GM23338 (cell line): ENCODE results near the gene ASZ1.

Source experiments
- CREB1 ChIP-seq: fragments of 250-450 bp; sonication (Bioruptor Pico); IDR thresholded peaks from 2 replicates; pipeline ENCODE4 v1.5.0; 2020; ENCODE audit warnings: low read depth, mild to moderate bottlenecking, moderate library complexity
- ETS1 ChIP-seq: IDR thresholded peaks from 2 replicates; pipeline ENCODE4 v1.6.1; 2016; ENCODE audit warnings: antibody characterized with exemption
- EZH2 ChIP-seq: fragments of 200-600 bp; sonication (generic); IDR thresholded peaks from one replicate; pipeline ENCODE4 v1.8.0; 2017; ENCODE audit warnings: antibody characterized with exemption, mild to moderate bottlenecking, low read depth; ENCODE audit not compliant: unreplicated experiment
- EZH2phosphoT487 ChIP-seq: fragments of 200-600 bp; sonication (generic); IDR thresholded peaks from one replicate; pipeline ENCODE4 v1.8.1; 2018; ENCODE audit warnings: antibody characterized with exemption; ENCODE audit not compliant: unreplicated experiment
- JUNB ChIP-seq: IDR thresholded peaks from one replicate; pipeline ENCODE4 v1.6.1; 2016; ENCODE audit warnings: antibody characterized with exemption; ENCODE audit not compliant: unreplicated experiment
- NANOG ChIP-seq: IDR thresholded peaks from 2 replicates; pipeline ENCODE4 v1.6.1; 2016; ENCODE audit warnings: antibody characterized with exemption, borderline replicate concordance
- POLR2AphosphoS5 ChIP-seq: IDR thresholded peaks from 2 replicates; pipeline ENCODE4 v1.6.1; 2016; ENCODE audit warnings: antibody characterized with exemption, low read depth
- ZNF114 ChIP-seq: fragments of 250-450 bp; sonication (Bioruptor Pico); IDR thresholded peaks from 2 replicates; pipeline ENCODE4 v1.5.0; 2020; ENCODE audit warnings: mild to moderate bottlenecking, moderate library complexity
- TF ChIP-seq, protein P1 (sequence below), 2 experiments: fragments of 200-600 bp in 1 of 2; sonication (generic) in 1 of 2; conservative IDR thresholded peaks; 2 replicates each; pipeline versions ENCODE4 v1.5.1 to v1.6.1; 2016 to 2017; ENCODE audit warnings: antibody characterized with exemption in 2 of 2, low read depth in 2 of 2, mild to moderate bottlenecking in 2 of 2, moderate library complexity in 1 of 2
- TF ChIP-seq, protein P2 (sequence below): IDR thresholded peaks from one replicate; pipeline ENCODE4 v1.6.1; 2018; ENCODE audit warnings: antibody characterized with exemption; ENCODE audit not compliant: unreplicated experiment

GRCh38 chr7:117403737-117404136, 23.6 kb downstream of the ASZ1 start:
- TF ChIP-seq EZH2 (no peak), POLR2AphosphoS5 (no peak), JUNB (no peak), ZNF114 (CRISPR knock-in tag) (no peak), EZH2phosphoT487 (no peak), CREB1 (CRISPR knock-in tag) (no peak), ETS1 (no peak), NANOG (no peak)
- TF ChIP-seq, protein P1, sequence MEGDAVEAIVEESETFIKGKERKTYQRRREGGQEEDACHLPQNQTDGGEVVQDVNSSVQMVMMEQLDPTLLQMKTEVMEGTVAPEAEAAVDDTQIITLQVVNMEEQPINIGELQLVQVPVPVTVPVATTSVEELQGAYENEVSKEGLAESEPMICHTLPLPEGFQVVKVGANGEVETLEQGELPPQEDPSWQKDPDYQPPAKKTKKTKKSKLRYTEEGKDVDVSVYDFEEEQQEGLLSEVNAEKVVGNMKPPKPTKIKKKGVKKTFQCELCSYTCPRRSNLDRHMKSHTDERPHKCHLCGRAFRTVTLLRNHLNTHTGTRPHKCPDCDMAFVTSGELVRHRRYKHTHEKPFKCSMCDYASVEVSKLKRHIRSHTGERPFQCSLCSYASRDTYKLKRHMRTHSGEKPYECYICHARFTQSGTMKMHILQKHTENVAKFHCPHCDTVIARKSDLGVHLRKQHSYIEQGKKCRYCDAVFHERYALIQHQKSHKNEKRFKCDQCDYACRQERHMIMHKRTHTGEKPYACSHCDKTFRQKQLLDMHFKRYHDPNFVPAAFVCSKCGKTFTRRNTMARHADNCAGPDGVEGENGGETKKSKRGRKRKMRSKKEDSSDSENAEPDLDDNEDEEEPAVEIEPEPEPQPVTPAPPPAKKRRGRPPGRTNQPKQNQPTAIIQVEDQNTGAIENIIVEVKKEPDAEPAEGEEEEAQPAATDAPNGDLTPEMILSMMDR (conservative IDR thresholded peaks at IDR 0.05; ENCODE audit: low read depth in 2 of 2) = no peak
- TF ChIP-seq, protein P2, sequence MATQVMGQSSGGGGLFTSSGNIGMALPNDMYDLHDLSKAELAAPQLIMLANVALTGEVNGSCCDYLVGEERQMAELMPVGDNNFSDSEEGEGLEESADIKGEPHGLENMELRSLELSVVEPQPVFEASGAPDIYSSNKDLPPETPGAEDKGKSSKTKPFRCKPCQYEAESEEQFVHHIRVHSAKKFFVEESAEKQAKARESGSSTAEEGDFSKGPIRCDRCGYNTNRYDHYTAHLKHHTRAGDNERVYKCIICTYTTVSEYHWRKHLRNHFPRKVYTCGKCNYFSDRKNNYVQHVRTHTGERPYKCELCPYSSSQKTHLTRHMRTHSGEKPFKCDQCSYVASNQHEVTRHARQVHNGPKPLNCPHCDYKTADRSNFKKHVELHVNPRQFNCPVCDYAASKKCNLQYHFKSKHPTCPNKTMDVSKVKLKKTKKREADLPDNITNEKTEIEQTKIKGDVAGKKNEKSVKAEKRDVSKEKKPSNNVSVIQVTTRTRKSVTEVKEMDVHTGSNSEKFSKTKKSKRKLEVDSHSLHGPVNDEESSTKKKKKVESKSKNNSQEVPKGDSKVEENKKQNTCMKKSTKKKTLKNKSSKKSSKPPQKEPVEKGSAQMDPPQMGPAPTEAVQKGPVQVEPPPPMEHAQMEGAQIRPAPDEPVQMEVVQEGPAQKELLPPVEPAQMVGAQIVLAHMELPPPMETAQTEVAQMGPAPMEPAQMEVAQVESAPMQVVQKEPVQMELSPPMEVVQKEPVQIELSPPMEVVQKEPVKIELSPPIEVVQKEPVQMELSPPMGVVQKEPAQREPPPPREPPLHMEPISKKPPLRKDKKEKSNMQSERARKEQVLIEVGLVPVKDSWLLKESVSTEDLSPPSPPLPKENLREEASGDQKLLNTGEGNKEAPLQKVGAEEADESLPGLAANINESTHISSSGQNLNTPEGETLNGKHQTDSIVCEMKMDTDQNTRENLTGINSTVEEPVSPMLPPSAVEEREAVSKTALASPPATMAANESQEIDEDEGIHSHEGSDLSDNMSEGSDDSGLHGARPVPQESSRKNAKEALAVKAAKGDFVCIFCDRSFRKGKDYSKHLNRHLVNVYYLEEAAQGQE = no peak
